Effector memory CD4-positive, alpha-beta T cell (primary cell): ENCODE results near the gene PIGK.
"Not testable (repeated sequence)": the region's sequence is repeated elsewhere in the genome, so short reads cannot be mapped to it uniquely, and the experiment has no call there.

Experiments used
- DNase-seq, 3 donors: peaks; one replicate each; pipeline ENCODE4 v3.0.0-alpha.2; 2020
- H3K27ac ChIP-seq: 2 replicates; pipeline ENCODE4 v1.7.0; 2013; ENCODE audit warnings: mild to moderate bottlenecking, low read length, moderate library complexity; ENCODE audit not compliant: insufficient read depth, poor library complexity, severe bottlenecking
- H3K27me3 ChIP-seq: replicated peaks from 2 replicates; pipeline ENCODE4 v1.7.0; 2013; ENCODE audit warnings: mild to moderate bottlenecking, low read length; ENCODE audit not compliant: insufficient read depth, control insufficient read depth, poor library complexity, severe bottlenecking
- H3K36me3 ChIP-seq: 2 replicates; pipeline ENCODE4 v1.7.0; 2013; ENCODE audit warnings: mild to moderate bottlenecking, low read length, moderate library complexity; ENCODE audit not compliant: control insufficient read depth, insufficient read depth
- H3K4me1 ChIP-seq: 2 replicates; pipeline ENCODE4 v1.7.0; 2013; ENCODE audit warnings: low read length, mild to moderate bottlenecking; ENCODE audit not compliant: control insufficient read depth, insufficient read depth, poor library complexity, severe bottlenecking
- H3K4me3 ChIP-seq: 2 replicates; pipeline ENCODE4 v1.7.0; 2013; ENCODE audit warnings: low read length, low read depth, mild to moderate bottlenecking; ENCODE audit not compliant: insufficient read depth, poor library complexity, severe bottlenecking
- H3K9me3 ChIP-seq: 2 replicates; pipeline ENCODE4 v1.7.0; 2013; ENCODE audit warnings: mild to moderate bottlenecking, low read length, moderate library complexity; ENCODE audit not compliant: control insufficient read depth

The PIGK gene

DNA sequence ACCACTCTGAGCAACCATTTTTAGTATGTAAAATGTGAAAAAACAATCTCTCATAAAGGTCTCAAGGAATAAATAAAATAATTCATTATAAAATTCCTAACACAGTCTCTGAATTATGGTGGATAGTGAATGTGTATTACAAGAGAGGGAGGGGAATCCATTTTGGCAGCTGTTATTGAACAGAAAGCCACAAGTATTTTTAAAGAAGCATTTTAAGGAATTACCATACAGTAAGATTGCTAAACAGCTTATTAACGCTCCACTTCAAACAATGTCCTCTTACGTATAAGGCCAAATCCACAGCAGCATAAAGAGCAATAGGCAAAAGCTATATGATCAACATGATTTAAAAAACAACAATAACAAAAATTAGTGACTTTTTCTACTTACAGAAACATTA lies 18.4 kb downstream of the PIGK start:
- Histone ChIP-seq H3K4me3 (no peak overlapping the region), H3K36me3 (no peaks in the 10 kb centered on the region), H3K9me3 (no peaks in the 10 kb centered on the region), H3K27me3 (no peaks in the 10 kb centered on the region), H3K27ac (no peak overlapping the region), H3K4me1 (no peaks in the 10 kb centered on the region)
- no peak for DNase-seq

DNA sequence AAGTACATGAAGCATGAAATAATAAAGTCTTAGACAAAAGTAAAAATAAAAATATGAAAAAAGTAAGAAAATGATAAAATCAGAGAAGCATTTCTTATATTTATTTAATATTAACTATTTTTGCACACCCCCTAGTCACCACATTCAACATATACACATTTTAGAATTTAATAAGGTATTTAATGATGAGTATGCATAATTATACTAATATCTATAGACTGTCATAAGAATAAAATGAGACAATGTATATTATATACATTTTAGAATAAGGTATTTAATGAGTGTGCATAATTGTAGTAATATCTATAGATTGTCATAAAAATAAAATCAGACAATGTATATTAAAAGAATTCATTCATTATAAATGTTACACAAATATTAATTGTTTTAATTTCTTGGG lies 18.9 kb downstream of the PIGK start:
- Histone ChIP-seq H3K4me3 (no peak overlapping the region), H3K27ac (no peak overlapping the region), H3K36me3 (no peaks in the 10 kb centered on the region), H3K27me3 (no peaks in the 10 kb centered on the region), H3K9me3 (no peaks in the 10 kb centered on the region), H3K4me1 (no peaks in the 10 kb centered on the region)
- DNase-seq: no peak

DNA sequence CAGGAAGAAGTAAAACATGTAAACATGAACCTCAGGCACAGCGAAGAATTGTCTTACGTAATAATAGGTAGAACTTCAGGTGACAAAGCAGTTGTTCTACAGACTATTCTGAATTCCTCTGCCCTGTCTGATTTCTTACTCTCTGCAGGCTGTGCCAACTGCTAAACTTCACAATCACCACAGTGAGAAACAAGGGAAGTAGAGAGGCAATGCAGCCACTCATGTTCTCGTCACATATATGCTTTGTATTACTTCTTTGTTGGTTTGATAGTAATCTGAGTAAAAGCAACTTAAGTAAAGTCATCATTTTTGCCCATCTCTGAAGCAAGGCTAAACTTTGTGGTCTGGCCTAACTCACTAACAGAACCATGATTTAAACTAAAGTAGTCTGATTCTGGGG lies 21.9 kb downstream of the PIGK start:
- no peak overlapping the region for H3K4me3 ChIP-seq

GRCh38 chr1:77193951-77194350 lies 25.3 kb downstream of the PIGK start:
- DNase-seq: no peak
- no peaks in the 10 kb centered on the region for H3K27me3 ChIP-seq

More for the DNA sequence above, 21.9 kb downstream of the PIGK start:
- no peaks in the 10 kb centered on the region for H3K36me3 ChIP-seq
- DNase-seq: no peak
- no peaks in the 10 kb centered on the region for H3K27me3 ChIP-seq
- H3K27ac ChIP-seq: no peak overlapping the region
- no peaks in the 10 kb centered on the region for H3K9me3 ChIP-seq
- H3K4me1 ChIP-seq: no peaks in the 10 kb centered on the region

GRCh38 chr1:77188770-77189169 lies 30.5 kb downstream of the PIGK start:
- peaks cover 3% of the 10 kb centered on the region for H3K36me3 ChIP-seq
- no peak for DNase-seq
- H3K4me3 ChIP-seq: no peak overlapping the region
- no peaks in the 10 kb centered on the region for H3K9me3 ChIP-seq
- H3K27ac ChIP-seq: no peak overlapping the region
- H3K4me1 ChIP-seq: no peaks in the 10 kb centered on the region
- no peaks in the 10 kb centered on the region for H3K27me3 ChIP-seq

More at GRCh38 chr1:77193951-77194350, 25.3 kb downstream of the PIGK start:
- Histone ChIP-seq H3K4me3 (no peak overlapping the region), H3K27ac (no peak overlapping the region), H3K9me3 (no peaks in the 10 kb centered on the region), H3K4me1 (no peaks in the 10 kb centered on the region), H3K36me3 (no peaks in the 10 kb centered on the region)

DNA sequence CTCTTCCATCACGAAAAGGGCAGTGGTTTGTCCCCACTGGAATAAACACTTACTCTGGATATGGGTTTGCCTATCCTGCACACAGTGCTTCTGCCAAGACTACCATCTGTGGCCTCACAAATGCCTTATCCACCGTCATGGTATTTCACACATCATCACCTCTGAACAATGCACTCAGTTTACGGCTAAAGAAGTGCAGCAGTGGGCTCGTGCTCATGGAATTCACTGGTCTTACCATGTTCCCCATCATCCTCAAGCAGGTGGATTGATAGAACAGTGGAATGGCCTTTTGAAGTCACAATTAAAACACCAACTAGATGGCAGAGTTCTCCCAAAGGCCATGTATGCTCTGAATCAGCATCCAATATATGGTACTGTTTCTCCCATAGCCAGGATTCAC lies 32.3 kb downstream of the PIGK start:
- H3K27me3 ChIP-seq, H3K9me3 ChIP-seq, H3K4me3 ChIP-seq, H3K36me3 ChIP-seq, H3K4me1 ChIP-seq, H3K27ac ChIP-seq, DNase-seq: not testable (repeated sequence)

DNA sequence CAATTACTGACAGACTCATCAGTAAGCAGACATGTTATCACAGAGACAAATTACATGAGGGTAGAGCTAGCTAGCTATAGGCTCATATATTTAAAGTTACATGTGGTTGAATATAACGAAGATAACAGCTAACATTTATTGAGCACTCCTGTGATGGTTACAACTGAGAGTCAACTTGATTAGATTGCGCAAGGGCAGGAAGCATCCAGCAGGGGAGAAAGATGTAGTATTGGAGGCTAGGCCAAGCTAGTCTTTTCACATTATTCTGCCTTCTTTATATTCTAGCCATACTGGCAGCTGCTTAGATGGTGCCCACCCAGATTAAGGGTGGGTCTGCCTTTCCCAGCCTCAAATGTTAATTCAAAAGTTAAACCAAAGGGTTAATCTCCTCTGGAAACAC lies 37.1 kb downstream of the PIGK start:
- Histone ChIP-seq H3K27ac (no peak overlapping the region), H3K9me3 (no peaks in the 10 kb centered on the region), H3K36me3 (peaks cover 3% of the 10 kb centered on the region), H3K4me1 (no peaks in the 10 kb centered on the region), H3K27me3 (no peaks in the 10 kb centered on the region), H3K4me3 (no peak overlapping the region)
- DNase-seq: no peak

GRCh38 chr1:77179632-77180031 lies 39.6 kb downstream of the PIGK start:
- H3K27ac ChIP-seq: no peak overlapping the region
- H3K36me3 ChIP-seq: no peaks in the 10 kb centered on the region
- H3K4me3 ChIP-seq: no peak overlapping the region
- no peaks in the 10 kb centered on the region for H3K9me3 ChIP-seq
- no peaks in the 10 kb centered on the region for H3K4me1 ChIP-seq
- DNase-seq: no peak
- no peaks in the 10 kb centered on the region for H3K27me3 ChIP-seq

- H3K4me1 ChIP-seq: no peaks in the 10 kb centered on the region
- DNase-seq: no peak
- H3K36me3 ChIP-seq: no peaks in the 10 kb centered on the region
- no peak overlapping the region for H3K4me3 ChIP-seq
- no peak overlapping the region for H3K27ac ChIP-seq
- H3K27me3 ChIP-seq: no peaks in the 10 kb centered on the region
- H3K9me3 ChIP-seq: no peaks in the 10 kb centered on the region
Observed at GRCh38 chr1:77175230-77175844, 43.9 kb downstream of the PIGK start.

- Histone ChIP-seq H3K27ac (no peak overlapping the region), H3K9me3 (no peaks in the 10 kb centered on the region), H3K4me1 (no peaks in the 10 kb centered on the region), H3K36me3 (no peaks in the 10 kb centered on the region), H3K27me3 (no peaks in the 10 kb centered on the region), H3K4me3 (no peak overlapping the region)
- DNase-seq: no peak
Observed at GRCh38 chr1:77170687-77171086, 48.5 kb downstream of the PIGK start.
